HG03558 (cell line): ENCODE results near the gene ENGASE.

ENCODE experiments used
- ATAC-seq: cut with Tn5 transposase; IDR thresholded peaks from one replicate; pipeline ENCODE4 v1.9.1; 2021; ENCODE audit warnings: moderate number of reproducible peaks; ENCODE audit not compliant: unreplicated experiment; ENCODE audit errors: extremely low read depth

The ENGASE gene

GRCh38 chr17:79075861-79076406 lies 1.3 kb downstream of the ENGASE start:
- no peak for ATAC-seq

DNA sequence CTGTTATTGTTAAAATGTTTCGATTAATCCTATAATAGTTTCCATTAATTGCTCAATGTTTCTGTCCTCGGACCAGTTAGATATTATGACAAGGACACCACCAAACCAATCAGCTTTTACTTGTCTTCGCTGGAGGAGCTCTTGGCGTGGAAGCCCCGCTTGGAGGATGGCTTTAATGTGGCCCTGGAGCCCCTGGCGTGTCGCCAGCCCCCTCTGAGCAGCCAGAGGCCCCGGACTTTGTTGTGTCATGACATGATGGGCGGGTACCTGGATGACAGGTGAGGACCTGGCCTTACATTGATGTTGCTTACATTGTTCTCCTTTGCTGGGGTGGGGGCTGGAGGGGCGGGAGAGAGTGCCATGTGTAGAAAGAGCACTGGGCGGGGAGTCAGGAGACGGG lies 3.0 kb downstream of the ENGASE start:
- no peak for ATAC-seq

- no peak for ATAC-seq
Observed at GRCh38 chr17:79078476-79079190, 4.0 kb downstream of the ENGASE start.

DNA sequence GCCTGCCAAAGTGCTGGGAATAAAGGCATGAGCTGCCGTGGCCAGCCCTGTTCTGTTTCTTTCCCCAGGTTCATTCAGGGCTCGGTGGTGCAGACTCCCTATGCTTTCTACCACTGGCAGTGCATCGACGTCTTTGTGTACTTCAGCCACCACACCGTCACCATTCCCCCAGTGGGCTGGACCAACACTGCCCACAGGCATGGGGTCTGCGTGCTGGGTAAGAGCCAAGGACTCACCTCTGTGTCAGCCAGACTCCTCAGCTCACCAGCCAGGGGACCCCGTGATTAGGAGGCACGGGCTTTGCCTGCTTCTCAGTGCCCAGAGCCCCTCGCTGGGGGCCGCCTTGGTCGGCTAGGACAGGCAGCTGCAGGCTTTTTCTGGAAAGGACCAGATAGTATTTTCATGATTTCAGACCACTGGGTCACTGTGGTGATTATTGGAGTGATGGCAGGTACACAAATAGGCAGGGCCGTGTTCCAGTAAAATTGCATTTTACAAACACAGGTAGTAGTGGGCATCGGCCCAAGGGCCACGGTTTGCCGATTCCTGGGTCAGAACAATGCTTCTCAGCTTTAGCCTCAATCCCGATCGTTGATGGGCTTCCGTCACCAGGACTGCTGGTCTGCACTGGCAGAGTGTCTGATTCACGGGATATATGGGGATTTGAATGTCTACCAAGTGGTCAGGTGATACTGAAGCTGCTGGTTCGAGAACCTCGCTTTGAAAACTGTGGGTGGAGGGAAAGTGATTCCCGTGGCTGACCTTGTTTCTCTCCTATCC lies 5.0 kb downstream of the ENGASE start:
- no peak for ATAC-seq

DNA sequence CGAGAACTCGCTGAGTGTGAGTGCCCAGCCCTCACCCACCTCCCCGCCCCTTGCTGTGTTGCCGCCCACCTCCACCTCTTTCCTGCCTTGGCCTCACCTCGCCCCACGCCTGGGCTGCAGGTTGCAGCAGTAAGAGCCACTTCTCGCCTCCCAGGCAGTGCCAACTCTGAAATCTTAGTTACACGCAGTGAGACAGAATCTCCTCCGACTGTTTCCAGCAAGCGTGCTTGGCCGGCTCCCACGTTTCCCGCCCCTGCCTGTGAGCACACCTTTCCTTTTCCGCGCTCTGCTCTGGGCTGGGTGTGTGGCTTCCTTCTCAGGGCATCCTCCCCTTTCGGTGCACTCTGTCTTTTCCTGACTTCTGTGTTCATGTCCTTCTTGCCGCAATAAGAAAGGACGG lies 5.7 kb downstream of the ENGASE start:
- ATAC-seq: no peak

DNA sequence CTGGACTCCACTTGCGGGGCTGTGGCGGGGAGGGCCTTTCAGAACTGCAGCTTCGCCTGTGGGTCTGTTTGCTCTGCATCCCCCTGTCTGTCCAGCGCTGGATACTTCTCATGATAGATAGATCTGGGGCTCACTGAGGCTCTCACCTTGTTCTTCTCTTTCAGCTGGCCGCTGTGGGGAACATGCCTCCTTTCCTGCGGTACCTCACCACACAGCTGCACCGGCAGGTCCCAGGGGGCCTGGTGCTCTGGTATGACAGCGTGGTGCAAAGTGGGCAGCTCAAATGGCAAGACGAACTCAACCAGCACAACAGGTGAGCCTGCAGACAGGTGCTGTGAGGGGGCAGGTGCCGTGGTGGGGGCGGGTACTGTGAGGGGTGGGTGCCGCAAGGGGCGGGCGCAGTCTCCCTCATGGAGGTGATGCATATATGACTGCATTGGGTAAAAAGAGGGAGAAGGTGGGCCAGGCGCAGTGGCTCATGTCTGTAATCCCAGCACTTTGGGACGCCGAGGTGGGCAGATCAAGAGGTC lies 6.2 kb downstream of the ENGASE start:
- no peak for ATAC-seq

GRCh38 chr17:79081571-79082276 lies 7.1 kb downstream of the ENGASE start:
- ATAC-seq: no peak

DNA sequence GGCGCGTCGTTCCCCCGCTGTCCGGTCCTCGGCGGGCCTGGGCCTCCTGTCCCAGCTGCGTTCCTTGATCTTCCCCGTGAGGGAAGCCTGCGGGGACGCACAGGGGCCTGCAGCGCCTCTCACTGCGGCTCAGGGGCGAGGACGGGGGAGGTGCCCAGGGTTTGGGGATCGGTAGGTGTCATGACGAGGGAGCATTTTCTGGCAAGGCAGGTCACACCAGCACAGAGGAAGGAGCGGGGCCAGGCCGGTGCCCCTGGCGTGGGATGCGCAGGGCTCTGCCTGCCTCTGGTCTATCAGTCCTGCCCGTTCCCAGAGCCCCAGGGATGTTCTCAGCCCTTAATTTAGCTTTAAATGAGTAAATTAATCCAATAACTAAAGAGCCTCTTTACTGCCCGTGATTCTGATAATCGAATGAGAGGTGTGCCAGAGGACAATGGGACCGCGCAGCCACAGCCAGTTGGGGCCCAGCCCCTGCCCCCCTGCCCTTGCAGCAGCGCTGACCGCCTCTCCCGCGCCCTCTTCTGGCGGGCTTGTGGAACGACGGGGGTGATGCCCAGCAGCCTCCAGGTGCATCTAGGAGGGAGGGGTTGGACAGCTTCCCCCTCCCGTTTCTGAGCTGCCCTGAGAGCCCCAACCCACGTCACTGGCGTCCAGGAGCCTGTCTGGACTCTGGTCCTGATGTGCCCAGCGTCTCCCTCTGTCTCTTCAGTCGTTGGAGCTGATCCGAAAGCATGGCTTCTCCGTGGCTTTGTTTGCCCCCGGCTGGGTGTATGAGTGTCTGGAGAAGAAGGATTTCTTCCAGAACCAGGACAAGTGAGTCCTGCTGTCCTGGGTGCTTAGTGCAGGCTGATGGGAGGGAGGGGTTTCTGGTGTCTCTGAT lies 7.9 kb downstream of the ENGASE start:
- ATAC-seq: no peak

DNA sequence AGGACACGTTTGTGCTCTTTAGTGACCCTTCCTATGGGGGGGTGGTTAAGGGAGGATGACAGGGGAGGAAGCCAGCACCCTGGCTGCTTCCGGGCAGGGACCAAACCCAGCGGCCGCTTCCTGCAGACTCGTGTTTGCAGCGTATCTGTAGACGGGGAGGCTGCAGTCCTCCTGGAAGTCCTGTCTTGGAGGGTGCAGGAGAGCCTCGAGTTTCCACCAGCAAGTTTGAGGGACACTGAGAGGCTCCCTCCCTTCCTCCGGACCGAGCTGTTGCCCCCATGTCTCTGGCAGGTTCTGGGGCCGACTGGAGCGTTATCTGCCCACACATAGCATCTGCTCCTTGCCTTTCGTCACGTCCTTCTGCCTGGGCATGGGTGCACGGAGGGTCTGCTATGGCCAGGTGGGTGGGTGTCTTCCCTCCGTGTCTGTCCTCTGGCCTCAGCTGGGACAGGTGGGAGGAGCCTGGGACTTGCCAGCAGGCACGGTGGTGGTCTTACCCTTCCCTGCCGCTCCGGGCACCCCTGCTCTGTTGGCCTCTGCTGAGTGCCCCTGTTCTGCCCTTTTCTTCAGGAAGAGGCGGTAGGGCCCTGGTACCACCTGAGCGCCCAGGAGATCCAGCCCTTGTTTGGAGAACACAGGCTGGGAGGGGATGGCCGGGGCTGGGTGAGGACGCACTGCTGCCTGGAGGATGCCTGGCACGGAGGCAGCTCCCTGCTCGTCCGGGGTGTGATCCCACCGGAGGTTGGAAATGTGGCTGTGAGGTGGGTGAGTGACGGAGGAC lies 8.8 kb downstream of the ENGASE start:
- ATAC-seq: no peak

GRCh38 chr17:79084291-79085153 lies 9.9 kb downstream of the ENGASE start:
- ATAC-seq: no peak

DNA sequence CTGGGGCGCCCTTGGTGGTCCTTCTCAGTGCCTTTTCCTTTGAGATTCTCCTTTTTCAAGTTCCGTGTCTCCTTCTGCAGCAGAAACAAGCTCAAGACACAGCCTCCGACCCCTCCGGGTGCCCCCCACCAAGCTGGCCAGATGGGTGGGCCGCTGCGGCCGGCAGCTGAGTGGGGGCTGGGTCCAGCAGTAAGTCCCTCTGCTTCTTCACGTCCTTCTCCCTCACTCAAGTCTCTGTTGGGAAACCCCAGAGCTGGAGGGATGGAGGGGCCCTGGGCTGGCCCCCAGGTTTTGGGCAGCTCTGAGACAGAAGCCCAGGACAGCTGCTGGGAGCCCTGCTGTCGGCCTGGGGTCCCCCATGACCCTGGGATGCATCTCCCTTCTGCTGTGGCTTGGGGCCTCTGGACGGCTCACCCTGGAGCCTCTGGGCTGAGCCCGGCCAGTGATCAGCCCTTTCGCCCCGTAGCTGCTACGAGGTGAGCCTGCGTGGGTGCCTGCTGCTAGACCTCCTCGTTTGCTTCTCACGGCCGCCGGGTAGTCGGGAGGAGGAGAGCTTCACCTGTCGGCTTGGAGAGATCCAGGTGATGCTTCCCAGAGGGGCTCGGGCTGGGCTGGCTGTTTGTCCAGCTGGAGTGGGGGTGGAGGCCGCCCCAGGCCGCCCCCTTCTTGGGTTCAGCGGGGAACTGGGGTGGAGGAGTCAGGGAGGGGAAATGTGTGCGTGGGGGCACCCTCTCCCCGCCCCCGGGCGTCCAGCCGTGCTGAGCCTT lies 10.7 kb downstream of the ENGASE start:
- no peak for ATAC-seq

- no peak for ATAC-seq
Observed at GRCh38 chr17:79085921-79086551, 11.4 kb downstream of the ENGASE start.

DNA sequence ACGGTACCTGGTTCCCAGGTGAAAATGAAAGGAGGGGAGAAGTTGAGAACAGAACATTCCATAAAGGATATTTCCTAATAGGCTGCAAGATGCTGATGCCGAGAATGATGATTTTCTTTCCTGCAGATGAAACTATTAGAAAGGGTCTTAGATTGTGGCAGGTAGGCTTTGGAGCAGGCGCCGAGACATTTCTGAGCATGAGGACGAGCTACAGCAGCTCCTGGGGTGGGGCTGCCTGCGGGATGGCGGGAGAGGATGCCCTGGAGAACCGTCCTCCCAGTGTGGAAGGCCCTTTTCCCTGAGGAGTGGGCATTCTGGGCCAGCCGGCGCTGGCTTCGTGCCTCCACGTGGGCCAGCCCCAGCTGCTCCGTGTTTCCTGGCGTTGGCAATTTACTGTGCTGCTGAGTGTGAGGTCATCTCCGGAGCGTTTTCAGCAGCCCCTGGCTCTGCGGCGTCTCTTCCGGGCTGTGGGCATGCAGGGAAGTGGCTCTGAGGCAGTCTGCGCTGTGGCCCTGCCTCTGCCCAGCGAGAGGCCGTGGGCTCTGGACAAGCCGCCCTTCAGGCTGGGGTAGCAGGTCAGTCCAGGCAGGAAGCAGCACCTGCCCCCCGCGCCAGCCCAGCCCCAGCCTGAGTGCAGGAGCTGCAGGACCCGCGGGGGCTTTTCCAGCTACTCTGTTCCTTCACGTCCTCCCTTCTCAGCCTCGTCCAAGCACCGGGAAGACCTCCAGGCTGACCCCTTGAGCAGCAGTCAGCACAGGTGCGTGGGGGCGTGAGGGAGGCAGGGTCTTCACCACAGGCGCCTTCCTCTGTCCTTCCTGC lies 12.2 kb downstream of the ENGASE start:
- ATAC-seq: no peak

GRCh38 chr17:79087428-79088143 lies 13.0 kb downstream of the ENGASE start:
- ATAC-seq: no peak

DNA sequence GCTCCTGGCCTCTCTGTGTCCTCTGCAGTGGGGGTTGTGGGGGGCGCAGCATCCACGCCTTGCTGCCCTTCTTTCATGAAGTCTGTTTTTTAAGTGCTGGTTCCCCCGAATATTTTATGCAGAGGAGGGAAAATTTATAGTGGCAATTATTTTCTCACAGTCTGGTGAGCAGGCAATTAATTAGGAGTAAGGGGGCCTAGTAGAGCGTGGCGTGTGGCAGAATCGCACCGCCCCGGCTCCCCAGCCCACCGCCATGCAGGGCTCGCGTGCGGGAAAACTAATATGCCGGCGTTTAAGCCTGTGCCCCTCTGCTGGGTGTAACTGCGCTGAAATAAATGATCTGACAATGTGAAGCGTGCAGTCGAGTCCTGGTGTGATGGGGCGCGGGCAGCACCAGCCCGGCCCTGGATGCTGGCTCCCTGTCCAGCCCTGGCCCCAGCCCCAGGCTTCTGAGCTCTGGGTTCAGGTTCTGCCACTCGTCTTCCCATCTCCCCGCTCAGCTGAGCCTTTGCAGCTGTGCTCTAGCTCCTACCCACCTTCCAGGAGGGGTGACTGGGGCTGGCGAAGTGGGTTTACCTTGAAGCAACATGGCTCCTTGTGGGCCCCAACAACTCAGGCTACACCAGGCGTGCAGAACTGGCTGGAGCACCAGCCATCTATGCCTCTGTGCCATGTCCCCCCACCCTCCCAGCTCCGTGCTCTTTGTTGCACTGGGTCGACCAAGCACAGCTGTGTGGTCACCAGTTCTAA lies 13.8 kb downstream of the ENGASE start:
- ATAC-seq: no peak
